GM21529 (cell line): ENCODE data around the gene FKBP5.
"Not testable (repeated sequence)": the region's sequence is repeated elsewhere in the genome, so short reads cannot be mapped to it uniquely, and the experiment has no call there.

Source experiments
- ATAC-seq: cut with Tn5 transposase; IDR thresholded peaks from one replicate; pipeline ENCODE4 v1.9.1; 2021; ENCODE audit not compliant: unreplicated experiment

Gene FKBP5

DNA sequence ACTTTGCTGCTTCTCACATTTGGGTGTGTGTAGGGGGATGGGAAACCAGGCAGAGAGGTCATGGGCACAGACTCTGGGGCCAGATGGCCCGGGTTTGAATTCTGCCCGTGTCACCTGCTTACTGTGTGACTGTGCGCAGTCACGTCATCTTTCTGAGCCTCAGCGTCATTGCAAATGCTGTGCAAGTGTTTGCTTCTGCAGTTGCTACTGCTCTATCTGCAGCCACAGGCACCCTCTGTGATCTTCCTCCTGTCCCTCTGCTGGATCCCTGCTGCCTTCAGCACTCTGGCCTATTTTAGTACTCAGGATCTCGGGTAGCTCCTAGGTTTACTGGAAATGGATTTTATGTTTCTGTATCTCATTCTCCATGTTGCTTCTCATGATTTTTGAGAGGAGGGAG, 135.4 kb downstream of the FKBP5 start:
- ATAC-seq = no peak

GRCh38 chr6:35552285-35552917, 136.3 kb downstream of the FKBP5 start:
- no peak for ATAC-seq

DNA sequence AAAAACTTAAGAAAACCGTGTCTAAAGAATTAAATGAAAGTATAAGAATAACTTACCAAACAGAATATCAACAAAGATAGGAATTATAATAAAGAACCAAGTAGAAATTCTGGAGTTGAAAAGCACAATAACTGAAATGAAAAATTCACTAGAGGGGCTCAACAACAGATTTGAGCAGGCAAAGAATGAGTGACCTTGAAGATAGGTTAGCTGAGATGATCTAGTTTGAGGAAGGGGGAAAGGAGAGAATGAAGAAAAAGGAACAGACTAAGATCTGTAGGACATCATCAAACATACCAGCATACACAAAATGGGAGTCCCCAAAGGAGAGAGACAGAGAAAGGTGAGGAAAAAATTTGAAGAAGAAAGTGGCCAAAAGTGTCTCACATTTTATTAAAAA, 138.3 kb downstream of the FKBP5 start:
- no peak for ATAC-seq

GRCh38 chr6:35547676-35548075, 141.0 kb downstream of the FKBP5 start:
- ATAC-seq = no peak

- ATAC-seq = no peak
These were observed 143.8 kb downstream of the FKBP5 start for GRCh38 chr6:35544769-35545361.

DNA sequence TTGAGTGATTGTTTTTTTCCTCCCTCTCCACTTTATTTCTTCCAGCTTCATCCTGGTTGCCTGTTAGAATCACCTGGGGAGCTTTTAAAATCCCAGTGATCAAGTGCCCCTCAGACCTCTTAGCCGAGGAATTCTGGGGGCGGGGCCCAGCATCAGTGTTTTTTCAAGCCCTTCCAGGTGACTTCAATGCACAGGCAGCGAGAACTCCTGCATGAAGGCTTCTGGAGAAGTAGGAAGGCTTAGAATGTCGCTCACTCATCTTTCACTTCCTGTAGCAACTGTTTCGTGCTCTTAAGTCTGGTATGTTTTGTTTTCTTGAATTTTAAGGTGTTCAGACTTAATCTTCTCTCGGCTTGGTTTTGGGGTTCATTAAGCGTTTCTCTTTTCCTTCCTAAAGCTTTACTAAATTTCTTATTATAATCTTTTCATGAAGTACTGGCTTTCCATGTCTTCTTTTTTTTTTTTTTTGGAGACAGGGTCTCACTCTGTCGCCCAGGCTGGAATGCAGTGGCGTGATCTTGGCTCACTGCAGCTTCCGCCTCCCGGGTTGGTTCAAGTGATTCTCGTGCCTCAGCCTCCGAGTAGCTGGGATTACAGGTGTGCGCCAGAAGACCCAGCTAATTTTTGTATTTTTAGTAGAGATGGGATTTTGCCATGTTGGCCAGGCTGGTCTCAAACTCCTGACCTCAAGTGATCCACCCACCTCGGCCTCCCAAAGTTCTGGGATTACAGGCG, 145.1 kb downstream of the FKBP5 start:
- no peak for ATAC-seq

- no peak for ATAC-seq
These were observed 146.9 kb downstream of the FKBP5 start for GRCh38 chr6:35541836-35542235.

DNA sequence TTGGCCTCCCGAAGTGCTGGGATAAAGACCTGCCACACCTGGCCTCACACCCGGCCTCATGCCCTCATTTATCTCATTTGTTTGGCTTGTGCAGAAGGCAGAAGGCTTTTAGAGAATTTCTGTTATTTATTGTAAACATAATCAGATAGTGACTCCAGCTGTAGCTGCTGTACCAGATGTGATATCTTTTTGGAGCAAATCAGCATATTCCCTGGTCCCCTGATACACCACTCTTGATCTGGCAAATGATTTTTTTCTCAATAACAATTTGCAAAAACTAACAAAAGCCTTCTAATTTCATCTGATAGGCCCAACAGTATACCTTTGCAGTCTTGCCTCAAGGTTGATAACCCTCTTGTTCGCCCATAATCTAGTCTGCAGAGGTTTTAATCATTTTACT, 149.5 kb downstream of the FKBP5 start:
- no peak for ATAC-seq

DNA sequence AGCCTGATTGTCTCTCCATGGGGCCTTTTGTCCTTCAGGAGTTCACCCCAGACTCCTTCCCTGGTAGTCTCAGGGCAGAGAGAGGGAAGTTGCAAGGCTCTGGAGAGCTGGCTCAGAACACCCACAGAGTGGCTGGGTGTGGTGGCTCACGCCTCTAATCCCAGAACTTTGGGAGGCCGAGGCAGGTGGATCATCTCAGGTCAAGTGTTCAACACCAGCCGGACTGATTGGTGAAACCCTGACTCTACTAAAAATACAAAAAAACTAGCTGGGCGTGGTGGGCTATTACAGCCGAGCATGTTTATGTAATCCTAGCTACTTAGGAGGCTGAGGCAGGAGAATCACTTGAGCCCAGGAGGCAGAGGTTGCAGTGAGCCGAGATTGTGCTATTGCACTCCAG, 152.9 kb downstream of the FKBP5 start:
- ATAC-seq = not testable (repeated sequence)

DNA sequence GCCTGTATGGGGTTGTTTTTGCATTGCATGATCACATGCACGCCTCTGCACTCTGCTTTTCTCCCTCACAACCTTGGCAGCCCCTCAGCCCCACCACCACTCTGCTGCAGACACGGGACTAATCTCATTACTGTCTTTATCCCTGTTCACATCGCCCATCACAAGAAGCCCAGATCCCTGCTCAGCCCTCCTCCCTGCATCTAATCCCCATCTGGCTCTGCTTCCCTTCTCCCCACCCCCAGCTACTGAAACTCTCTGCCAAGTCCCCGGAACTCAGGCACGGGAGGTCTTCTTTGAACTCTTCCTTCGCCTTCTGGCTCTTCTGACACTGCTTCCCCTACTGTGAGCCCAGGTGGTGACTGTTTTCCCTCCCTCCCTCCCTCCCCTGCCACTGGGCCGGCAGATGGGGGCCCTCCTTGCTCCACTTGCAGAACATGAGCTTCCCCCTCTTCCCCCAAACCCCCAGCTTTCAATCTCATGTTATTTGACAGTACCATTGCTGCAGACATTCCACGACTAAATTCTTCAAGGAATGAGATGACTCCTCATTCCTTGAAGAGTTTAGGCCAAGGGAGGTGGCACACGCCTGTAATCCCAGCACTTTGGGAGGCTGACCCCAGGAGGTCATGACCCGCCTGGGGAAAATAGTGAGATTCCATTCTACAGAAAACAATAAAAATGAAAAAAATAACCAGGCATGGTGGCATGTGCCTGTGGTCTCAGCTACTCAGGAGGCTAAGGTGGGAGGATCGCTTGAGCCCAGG, 154.1 kb downstream of the FKBP5 start:
- no peak for ATAC-seq

DNA sequence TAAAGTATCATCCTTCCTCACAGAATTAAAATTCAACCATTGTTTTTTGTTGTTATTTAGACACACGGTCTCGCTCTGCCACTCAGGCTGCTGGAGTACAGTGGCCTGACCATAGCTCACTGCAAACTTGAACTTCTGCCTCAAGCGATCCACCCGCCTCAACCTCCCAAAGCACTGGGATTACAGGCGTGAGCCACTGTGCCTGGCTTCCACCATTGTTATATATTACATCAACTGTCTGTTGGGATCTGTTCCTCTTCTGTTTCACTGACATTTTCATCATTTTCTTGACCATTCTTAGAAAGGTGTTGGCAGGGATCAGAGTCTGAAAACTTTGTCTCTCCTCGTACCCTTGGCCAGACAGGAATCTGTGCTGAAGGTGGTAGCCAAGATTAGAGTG, 154.7 kb downstream of the FKBP5 start:
- no peak for ATAC-seq

DNA sequence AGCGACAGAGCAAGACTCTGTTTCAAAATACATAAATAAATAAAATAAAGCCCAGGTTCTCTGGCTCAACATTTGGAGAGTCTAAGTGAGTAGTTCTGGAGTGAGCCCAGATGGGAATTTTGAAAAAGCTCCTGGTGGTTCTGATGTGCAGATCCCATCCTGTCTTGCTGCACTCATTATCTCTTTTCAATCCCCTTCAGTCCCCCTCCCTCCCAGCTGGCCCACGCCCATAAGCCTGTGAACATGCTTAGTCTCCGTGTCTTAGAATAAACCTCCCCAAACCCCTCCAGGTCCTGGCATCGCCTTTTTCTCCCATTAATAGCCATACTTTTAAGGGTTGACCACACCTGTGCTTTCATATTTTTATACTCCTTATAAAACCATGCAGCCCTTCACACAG, 156.6 kb downstream of the FKBP5 start:
- no peak for ATAC-seq

GRCh38 chr6:35524380-35525020, 164.2 kb downstream of the FKBP5 start:
- ATAC-seq = no peak
